ENCODE results near the gene C1RL.

The C1RL gene

DNA sequence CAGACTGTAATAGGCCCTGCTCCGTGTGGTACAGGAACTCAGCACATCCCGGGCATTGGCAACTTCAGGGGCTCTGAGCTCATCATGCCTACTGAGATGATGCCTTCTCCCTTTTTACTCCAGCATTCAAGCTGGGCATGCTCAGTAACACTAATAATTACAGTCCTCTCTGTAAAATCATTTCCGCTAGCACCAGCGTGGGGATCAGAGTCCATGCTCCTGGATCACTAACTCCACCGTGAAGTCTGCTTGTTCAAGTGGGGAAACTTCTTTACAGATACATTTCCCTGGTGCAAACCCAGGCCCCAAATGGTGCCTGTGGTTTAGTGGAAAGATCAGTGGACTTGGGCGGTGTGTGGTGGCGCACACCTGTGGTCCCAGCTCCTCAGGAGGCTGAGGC, 37.9 kb upstream of the C1RL start:
- TF ChIP-seq ZBTB7A (IDR thresholded peaks at IDR 0.05; ENCODE audit: low read depth), result no peak
- no peak for TF ChIP-seq YY1 (IDR thresholded peaks at IDR 0.05; ENCODE audit: low read depth)
- TF ChIP-seq, protein P1, sequence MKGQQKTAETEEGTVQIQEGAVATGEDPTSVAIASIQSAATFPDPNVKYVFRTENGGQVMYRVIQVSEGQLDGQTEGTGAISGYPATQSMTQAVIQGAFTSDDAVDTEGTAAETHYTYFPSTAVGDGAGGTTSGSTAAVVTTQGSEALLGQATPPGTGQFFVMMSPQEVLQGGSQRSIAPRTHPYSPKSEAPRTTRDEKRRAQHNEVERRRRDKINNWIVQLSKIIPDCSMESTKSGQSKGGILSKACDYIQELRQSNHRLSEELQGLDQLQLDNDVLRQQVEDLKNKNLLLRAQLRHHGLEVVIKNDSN (IDR thresholded peaks at IDR 0.05), result no peak
- no peak for TF ChIP-seq EGR1 (IDR thresholded peaks at IDR 0.05)
- TF ChIP-seq FOXM1 (IDR thresholded peaks at IDR 0.05; ENCODE audit: borderline replicate concordance, low read depth), result no peak
- TF ChIP-seq, protein P2, sequence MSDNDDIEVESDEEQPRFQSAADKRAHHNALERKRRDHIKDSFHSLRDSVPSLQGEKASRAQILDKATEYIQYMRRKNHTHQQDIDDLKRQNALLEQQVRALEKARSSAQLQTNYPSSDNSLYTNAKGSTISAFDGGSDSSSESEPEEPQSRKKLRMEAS (IDR thresholded peaks at IDR 0.05), result no peak
- no peak for TF ChIP-seq NFIC (IDR thresholded peaks at IDR 0.05)
- TF ChIP-seq CEBPB (IDR thresholded peaks at IDR 0.05), result no peak
- TF ChIP-seq TEAD4 (IDR thresholded peaks at IDR 0.05), result no peak
- TF ChIP-seq RAD21 (IDR thresholded peaks at IDR 0.05; ENCODE audit: low read depth), result no peak
- no peak for TF ChIP-seq TCF12 (IDR thresholded peaks at IDR 0.05; ENCODE audit: low read depth)
- TF ChIP-seq, protein P3, sequence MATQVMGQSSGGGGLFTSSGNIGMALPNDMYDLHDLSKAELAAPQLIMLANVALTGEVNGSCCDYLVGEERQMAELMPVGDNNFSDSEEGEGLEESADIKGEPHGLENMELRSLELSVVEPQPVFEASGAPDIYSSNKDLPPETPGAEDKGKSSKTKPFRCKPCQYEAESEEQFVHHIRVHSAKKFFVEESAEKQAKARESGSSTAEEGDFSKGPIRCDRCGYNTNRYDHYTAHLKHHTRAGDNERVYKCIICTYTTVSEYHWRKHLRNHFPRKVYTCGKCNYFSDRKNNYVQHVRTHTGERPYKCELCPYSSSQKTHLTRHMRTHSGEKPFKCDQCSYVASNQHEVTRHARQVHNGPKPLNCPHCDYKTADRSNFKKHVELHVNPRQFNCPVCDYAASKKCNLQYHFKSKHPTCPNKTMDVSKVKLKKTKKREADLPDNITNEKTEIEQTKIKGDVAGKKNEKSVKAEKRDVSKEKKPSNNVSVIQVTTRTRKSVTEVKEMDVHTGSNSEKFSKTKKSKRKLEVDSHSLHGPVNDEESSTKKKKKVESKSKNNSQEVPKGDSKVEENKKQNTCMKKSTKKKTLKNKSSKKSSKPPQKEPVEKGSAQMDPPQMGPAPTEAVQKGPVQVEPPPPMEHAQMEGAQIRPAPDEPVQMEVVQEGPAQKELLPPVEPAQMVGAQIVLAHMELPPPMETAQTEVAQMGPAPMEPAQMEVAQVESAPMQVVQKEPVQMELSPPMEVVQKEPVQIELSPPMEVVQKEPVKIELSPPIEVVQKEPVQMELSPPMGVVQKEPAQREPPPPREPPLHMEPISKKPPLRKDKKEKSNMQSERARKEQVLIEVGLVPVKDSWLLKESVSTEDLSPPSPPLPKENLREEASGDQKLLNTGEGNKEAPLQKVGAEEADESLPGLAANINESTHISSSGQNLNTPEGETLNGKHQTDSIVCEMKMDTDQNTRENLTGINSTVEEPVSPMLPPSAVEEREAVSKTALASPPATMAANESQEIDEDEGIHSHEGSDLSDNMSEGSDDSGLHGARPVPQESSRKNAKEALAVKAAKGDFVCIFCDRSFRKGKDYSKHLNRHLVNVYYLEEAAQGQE (IDR thresholded peaks at IDR 0.05; ENCODE audit: low read depth), result no peak
- no peak for TF ChIP-seq CREB1 (IDR thresholded peaks at IDR 0.05; ENCODE audit: low read depth)
- no peak for TF ChIP-seq TAF1 (IDR thresholded peaks at IDR 0.05; ENCODE audit: low read depth)
- TF ChIP-seq EP300 (IDR thresholded peaks at IDR 0.05; ENCODE audit: borderline replicate concordance), result no peak

DNA sequence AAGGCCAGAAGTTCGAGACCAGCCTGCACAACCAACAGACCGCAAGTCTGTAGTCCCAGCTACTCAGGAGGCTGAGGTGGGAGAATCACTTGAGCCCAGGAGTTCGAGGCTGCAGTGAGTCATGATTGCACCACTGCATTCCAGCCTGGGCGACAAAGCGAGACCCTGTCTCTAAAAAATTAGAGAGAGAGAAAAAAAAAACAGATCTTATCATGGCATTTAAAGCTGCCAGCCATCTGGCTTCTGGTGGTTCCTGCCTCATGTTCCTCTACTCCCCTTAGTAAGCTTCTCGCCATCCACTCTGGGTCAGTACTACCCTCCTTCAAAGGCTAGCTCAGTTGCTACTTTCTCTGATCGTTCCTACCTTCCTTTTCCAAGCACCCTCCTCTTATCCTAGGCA, 37.2 kb upstream of the C1RL start:
- TF ChIP-seq, protein P3 (IDR thresholded peaks at IDR 0.05; ENCODE audit: low read depth), result no peak
- TF ChIP-seq EP300 (IDR thresholded peaks at IDR 0.05; ENCODE audit: borderline replicate concordance), result no peak
- TF ChIP-seq RAD21 (IDR thresholded peaks at IDR 0.05; ENCODE audit: low read depth), result no peak
- no peak for TF ChIP-seq ZBTB7A (IDR thresholded peaks at IDR 0.05; ENCODE audit: low read depth)
- no peak for TF ChIP-seq NFIC (IDR thresholded peaks at IDR 0.05)
- TF ChIP-seq FOXM1 (IDR thresholded peaks at IDR 0.05; ENCODE audit: borderline replicate concordance, low read depth), result no peak
- no peak for TF ChIP-seq CREB1 (IDR thresholded peaks at IDR 0.05; ENCODE audit: low read depth)
- TF ChIP-seq TCF12 (IDR thresholded peaks at IDR 0.05; ENCODE audit: low read depth), result no peak
- no peak for TF ChIP-seq YY1 (IDR thresholded peaks at IDR 0.05; ENCODE audit: low read depth)
- TF ChIP-seq, protein P2 (IDR thresholded peaks at IDR 0.05), result no peak
- no peak for TF ChIP-seq CEBPB (IDR thresholded peaks at IDR 0.05)
- TF ChIP-seq, protein P1 (IDR thresholded peaks at IDR 0.05), result no peak
- no peak for TF ChIP-seq TEAD4 (IDR thresholded peaks at IDR 0.05)
- no peak for TF ChIP-seq EGR1 (IDR thresholded peaks at IDR 0.05)
- TF ChIP-seq TAF1 (IDR thresholded peaks at IDR 0.05; ENCODE audit: low read depth), result no peak

DNA sequence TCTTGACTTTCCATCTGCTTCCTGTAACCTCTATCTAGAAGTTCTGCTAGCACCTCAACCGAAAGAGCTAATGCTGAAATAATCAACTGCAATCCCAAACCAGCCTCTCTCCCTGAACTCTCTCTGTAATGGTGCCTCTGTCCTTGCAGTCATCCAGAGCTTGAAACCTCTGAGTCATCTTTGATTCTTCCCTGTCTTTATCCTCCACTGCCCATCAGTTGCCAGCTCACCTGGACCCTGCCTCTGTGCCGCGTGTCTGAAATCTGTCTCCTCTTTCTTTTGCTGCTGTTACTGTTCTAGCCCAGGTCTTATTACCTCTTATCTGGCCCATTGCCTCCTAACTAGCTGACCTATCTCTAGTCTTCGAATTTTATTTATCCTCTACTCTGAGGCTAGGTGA, 36.7 kb upstream of the C1RL start:
- TF ChIP-seq FOXM1 (IDR thresholded peaks at IDR 0.05; ENCODE audit: borderline replicate concordance, low read depth), result no peak
- TF ChIP-seq, protein P1 (IDR thresholded peaks at IDR 0.05), result no peak
- no peak for TF ChIP-seq RAD21 (IDR thresholded peaks at IDR 0.05; ENCODE audit: low read depth)
- no peak for TF ChIP-seq TAF1 (IDR thresholded peaks at IDR 0.05; ENCODE audit: low read depth)
- no peak for TF ChIP-seq CEBPB (IDR thresholded peaks at IDR 0.05)
- TF ChIP-seq CREB1 (IDR thresholded peaks at IDR 0.05; ENCODE audit: low read depth), result no peak
- TF ChIP-seq TCF12 (IDR thresholded peaks at IDR 0.05; ENCODE audit: low read depth), result no peak
- no peak for TF ChIP-seq TEAD4 (IDR thresholded peaks at IDR 0.05)
- no peak for TF ChIP-seq ZBTB7A (IDR thresholded peaks at IDR 0.05; ENCODE audit: low read depth)
- no peak for TF ChIP-seq NFIC (IDR thresholded peaks at IDR 0.05)
- TF ChIP-seq, protein P3 (IDR thresholded peaks at IDR 0.05; ENCODE audit: low read depth), result no peak
- no peak for TF ChIP-seq EP300 (IDR thresholded peaks at IDR 0.05; ENCODE audit: borderline replicate concordance)
- TF ChIP-seq EGR1 (IDR thresholded peaks at IDR 0.05), result no peak
- TF ChIP-seq YY1 (IDR thresholded peaks at IDR 0.05; ENCODE audit: low read depth), result no peak
- TF ChIP-seq, protein P2 (IDR thresholded peaks at IDR 0.05), result no peak
